ENCODE data around the gene TRPV3.

- TF ChIP-seq POLR2AphosphoS5 (IDR thresholded peaks at IDR 0.05; ENCODE audit: control insufficient read depth, insufficient read depth, low read depth, low read length): no peak
- TF ChIP-seq MXI1 (IDR thresholded peaks at IDR 0.05; ENCODE audit: low read depth, low read length): no peak
- TF ChIP-seq SRSF3 (IDR thresholded peaks at IDR 0.05; ENCODE audit: insufficient read depth, low read length): no peak
- TF ChIP-seq REST (IDR thresholded peaks at IDR 0.05; ENCODE audit: borderline replicate concordance): no peak
- TF ChIP-seq REST (CRISPR knock-in tag; IDR thresholded peaks at IDR 0.05; ENCODE audit: low read depth): no peak
- TF ChIP-seq ZNF644 (tag; IDR thresholded peaks at IDR 0.05; ENCODE audit: low read depth): no peak
- TF ChIP-seq SRF (CRISPR knock-in tag; IDR thresholded peaks at IDR 0.05): no peak
- no peak for TF ChIP-seq CCNT2 (IDR thresholded peaks at IDR 0.05; ENCODE audit: borderline replicate concordance, extremely low read depth, insufficient read length, low read depth, low read length)
- TF ChIP-seq FOXO4 (CRISPR knock-in tag; IDR thresholded peaks at IDR 0.05): no peak
- TF ChIP-seq MAX (CRISPR knock-in tag; IDR thresholded peaks at IDR 0.05): no peak
- no peak for TF ChIP-seq CEBPZ (IDR thresholded peaks at IDR 0.05; ENCODE audit: borderline replicate concordance, low read depth, low read length)
Observed at GRCh38 chr17:3549610-3550162, 7.9 kb downstream of the TRPV3 start.
